GM10266 (cell line): ENCODE measurements around the gene ENTPD1.
A peak's percentile ranks its signal among the peaks of the same experiment; 100 is the strongest.
"Not testable (repeated sequence)": the region's sequence is repeated elsewhere in the genome, so short reads cannot be mapped to it uniquely, and the experiment has no call there.

Source experiments
- DNase-seq: peaks from one replicate; pipeline ENCODE4 v3.0.0; 2012; ENCODE audit errors: extremely low spot score
- CTCF ChIP-seq: IDR thresholded peaks from 2 replicates; pipeline ENCODE4 v1.5.1; 2012; ENCODE audit warnings: mild to moderate bottlenecking, low read depth; ENCODE audit not compliant: control insufficient read depth, insufficient read depth; ENCODE audit errors: missing control alignments

The ENTPD1 gene

GRCh38 chr10:95864906-95865813, 109.2 kb downstream of the ENTPD1 start:
- peak; percentile 66 for DNase-seq
- TF ChIP-seq CTCF = peak; percentile 62

DNA sequence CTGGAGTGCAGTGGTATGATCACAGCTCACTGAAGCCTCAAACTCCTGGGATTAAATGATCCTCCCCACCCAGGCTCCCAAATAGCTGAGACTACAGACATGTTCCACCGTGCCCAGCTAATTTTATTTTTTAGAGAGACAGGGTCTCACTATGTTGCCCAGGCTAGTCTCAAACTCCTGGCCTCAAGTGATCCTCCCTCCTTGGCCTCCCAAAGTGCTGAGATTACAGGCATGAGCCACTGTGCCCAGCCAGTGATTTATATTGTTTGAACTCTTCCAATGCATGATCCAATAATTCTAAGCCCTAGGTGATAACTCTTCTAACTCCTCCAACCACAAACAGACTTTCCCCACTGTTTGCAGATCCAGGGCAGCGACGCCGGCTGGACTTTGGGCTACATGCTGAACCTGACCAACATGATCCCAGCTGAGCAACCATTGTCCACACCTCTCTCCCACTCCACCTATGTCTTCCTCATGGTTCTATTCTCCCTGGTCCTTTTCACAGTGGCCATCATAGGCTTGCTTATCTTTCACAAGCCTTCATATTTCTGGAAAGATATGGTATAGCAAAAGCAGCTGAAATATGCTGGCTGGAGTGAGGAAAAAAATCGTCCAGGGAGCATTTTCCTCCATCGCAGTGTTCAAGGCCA, 110.0 kb downstream of the ENTPD1 start:
- no peak for TF ChIP-seq CTCF
- DNase-seq = no peak

- no peak for DNase-seq
- TF ChIP-seq CTCF = no peak
These were observed 110.5 kb downstream of the ENTPD1 start for GRCh38 chr10:95866467-95866842.

GRCh38 chr10:95867866-95868265, 111.9 kb downstream of the ENTPD1 start:
- no peak for DNase-seq
- TF ChIP-seq CTCF = no peak

- no peak for DNase-seq
- TF ChIP-seq CTCF = no peak
These were observed 116.3 kb downstream of the ENTPD1 start for GRCh38 chr10:95872158-95872711.

GRCh38 chr10:95873139-95873538, 117.2 kb downstream of the ENTPD1 start:
- no peak for DNase-seq
- no peak for TF ChIP-seq CTCF

- TF ChIP-seq CTCF = no peak
- DNase-seq = no peak
These were observed 117.7 kb downstream of the ENTPD1 start for GRCh38 chr10:95873651-95874050.

- not testable (repeated sequence) for DNase-seq
These were observed 118.8 kb downstream of the ENTPD1 start for GRCh38 chr10:95874783-95875182.
